ENCODE measurements around the gene SAMM50.

DNA sequence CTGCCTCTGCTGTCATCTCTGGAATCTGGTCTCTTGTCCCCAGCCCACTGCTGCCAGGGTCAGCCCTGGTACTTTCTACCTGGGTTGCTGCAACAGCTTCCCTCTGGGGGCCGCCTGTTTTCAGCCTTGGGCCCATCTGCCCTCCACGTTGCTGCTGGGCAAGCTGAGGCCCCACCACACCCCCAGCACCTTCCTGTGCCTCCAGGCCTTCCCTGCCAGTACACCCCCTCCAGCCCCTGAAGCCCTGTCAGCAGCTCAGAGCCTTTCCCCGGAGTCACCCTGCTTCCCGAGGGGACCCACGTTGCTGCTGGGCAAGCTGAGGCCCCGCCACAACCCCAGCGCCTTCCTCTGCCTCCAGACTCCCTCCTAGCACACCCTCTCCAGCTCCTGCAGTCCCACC, 3.3 kb upstream of the SAMM50 start:
- TF ChIP-seq POLR2A (IDR thresholded peaks at IDR 0.05): no peak
- TF ChIP-seq, protein P1, sequence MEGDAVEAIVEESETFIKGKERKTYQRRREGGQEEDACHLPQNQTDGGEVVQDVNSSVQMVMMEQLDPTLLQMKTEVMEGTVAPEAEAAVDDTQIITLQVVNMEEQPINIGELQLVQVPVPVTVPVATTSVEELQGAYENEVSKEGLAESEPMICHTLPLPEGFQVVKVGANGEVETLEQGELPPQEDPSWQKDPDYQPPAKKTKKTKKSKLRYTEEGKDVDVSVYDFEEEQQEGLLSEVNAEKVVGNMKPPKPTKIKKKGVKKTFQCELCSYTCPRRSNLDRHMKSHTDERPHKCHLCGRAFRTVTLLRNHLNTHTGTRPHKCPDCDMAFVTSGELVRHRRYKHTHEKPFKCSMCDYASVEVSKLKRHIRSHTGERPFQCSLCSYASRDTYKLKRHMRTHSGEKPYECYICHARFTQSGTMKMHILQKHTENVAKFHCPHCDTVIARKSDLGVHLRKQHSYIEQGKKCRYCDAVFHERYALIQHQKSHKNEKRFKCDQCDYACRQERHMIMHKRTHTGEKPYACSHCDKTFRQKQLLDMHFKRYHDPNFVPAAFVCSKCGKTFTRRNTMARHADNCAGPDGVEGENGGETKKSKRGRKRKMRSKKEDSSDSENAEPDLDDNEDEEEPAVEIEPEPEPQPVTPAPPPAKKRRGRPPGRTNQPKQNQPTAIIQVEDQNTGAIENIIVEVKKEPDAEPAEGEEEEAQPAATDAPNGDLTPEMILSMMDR (IDR thresholded peaks at IDR 0.05): no peak

All from thyroid gland (tissue), 4 donors.